ENCODE data around the gene GPR55. TPM values are rescaled to one million over a fixed set of nuclear protein-coding genes. Genes with fewer than 3 reads are reported as not detected.
"Not testable (repeated sequence)": the region's sequence is repeated elsewhere in the genome, so short reads cannot be mapped to it uniquely, and the experiment has no call there.

Gene GPR55
- total and polyA plus RNA-seq, 2 of the 8 experiments (the other 6 are each of a cell fraction or from before 2014, with no cell fraction given) = not detected

DNA sequence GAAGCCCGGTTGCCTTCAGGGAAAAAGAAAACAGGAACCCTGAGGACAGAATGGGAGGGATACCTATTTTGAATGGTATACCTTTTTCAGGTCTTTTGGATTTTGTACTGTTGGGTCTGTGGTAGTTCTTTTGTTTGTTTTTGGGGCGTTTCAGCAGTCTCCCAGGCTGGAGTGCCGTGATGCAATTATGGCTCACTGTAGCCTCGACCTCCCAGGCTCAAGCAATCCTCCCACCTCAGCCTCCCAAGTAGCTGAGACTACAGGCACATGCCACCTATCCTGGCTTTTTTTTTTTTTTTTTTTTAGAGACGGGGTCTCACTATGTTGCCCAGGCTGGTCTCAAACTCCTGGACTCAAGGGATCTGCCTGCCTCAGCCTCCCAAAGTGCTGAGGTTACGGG lies 43.3 kb upstream of the GPR55 start:
- H3K56ac ChIP-seq (replicated peaks; ENCODE audit: insufficient read length, low read depth, low read length); H2BK120ac ChIP-seq (replicated peaks; ENCODE audit: low read depth, low read length); POLR2A ChIA-PET (ENCODE audit: partially characterized antibody); H2AK5ac ChIP-seq (ENCODE audit: low read depth, low read length); H4K8ac ChIP-seq (ENCODE audit: extremely low read depth, insufficient read depth, low read length); H3K18ac ChIP-seq (ENCODE audit: extremely low read depth, low read length); H3K4ac ChIP-seq (replicated peaks; ENCODE audit: insufficient read length, low read depth, low read length); H4K91ac ChIP-seq (replicated peaks; ENCODE audit: insufficient read length, low read length); H3K4me2 ChIP-seq (ENCODE audit: insufficient read depth in 1 of 2, low read depth in 2 of 2, low read length in 2 of 2); H3K27ac ChIP-seq (ENCODE audit: low read depth, low read length); H4K20me1 ChIP-seq (replicated peaks in 1 of 2; ENCODE audit: control insufficient read depth in 1 of 2, insufficient read depth in 2 of 2, low read length in 2 of 2); H2BK5ac ChIP-seq (ENCODE audit: low read depth, low read length); H3K4me3 ChIP-seq (ENCODE audit: extremely low read depth in 1 of 4, insufficient read depth in 2 of 4, low read depth in 3 of 4, low read length in 4 of 4); H3K79me1 ChIP-seq (ENCODE audit: low read depth, low read length); H3K79me2 ChIP-seq (ENCODE audit: control insufficient read depth in 1 of 2, insufficient read depth in 2 of 2, low read length in 2 of 2); H4K5ac ChIP-seq (ENCODE audit: insufficient read length, low read depth, low read length); H2BK15ac ChIP-seq (ENCODE audit: low read length); DNase-seq (ENCODE audit: low read depth in 1 of 2, low spot score in 2 of 2); H3K27me3 ChIP-seq (replicated peaks in 1 of 4; ENCODE audit: control insufficient read depth in 3 of 4, extremely low read depth in 1 of 4, insufficient read depth in 3 of 4, low read length in 3 of 4); H3K9me3 ChIP-seq (ENCODE audit: insufficient read depth in 2 of 2, low read depth in 1 of 2, low read length in 1 of 2); H2AFZ ChIP-seq (ENCODE audit: low read length); H3K23ac ChIP-seq (ENCODE audit: insufficient read length); H3K23me2 ChIP-seq (ENCODE audit: low read depth, low read length); H2BK20ac ChIP-seq (ENCODE audit: low read length); H3K14ac ChIP-seq (ENCODE audit: insufficient read length); H2BK12ac ChIP-seq (ENCODE audit: low read depth, low read length); FAIRE-seq; H3K9ac ChIP-seq (replicated peaks in 1 of 4; ENCODE audit: extremely low read depth in 1 of 4, low read depth in 3 of 4, low read length in 3 of 4); H3K36me3 ChIP-seq (ENCODE audit: control insufficient read depth in 2 of 4, insufficient read depth in 4 of 4, low read length in 3 of 4); H3K4me1 ChIP-seq (replicated peaks in 1 of 4; ENCODE audit: control insufficient read depth in 3 of 4, insufficient read depth in 4 of 4, low read length in 3 of 4): not testable (repeated sequence)
- 87% methylated on average over 6 of the region's 6 CpGs; no CpG with 5 or more reads in 1 of the 2 experiments for WGBS, 2 experiments (ENCODE audit: extremely low coverage in 1 of 2, insufficient coverage in 1 of 2, insufficient read length in 1 of 2, insufficient replicate concordance in 2 of 2, low coverage in 1 of 2, low lambda C conversion rate in 2 of 2, missing lambda C conversion rate in 1 of 2)
- CTCF ChIA-PET (ENCODE audit: partially characterized antibody) = interaction anchor here (1.8 to 2.6 kb wide), 2 partner anchors 55 to 66 kb away, joined by 4 to 8 read pairs; no protein-coding TSS in a partner anchor

Data from H1 (cell line).